Prostate gland (tissue), 2 donors: ENCODE results near the gene LCN1.

ENCODE experiments used
- POLR2A ChIP-seq: fragments of 450-650 bp; IDR thresholded peaks from one replicate; pipeline ENCODE4 v1.6.1; 2016; ENCODE audit warnings: antibody characterized with exemption, mild to moderate bottlenecking
- TF ChIP-seq, protein P1 (sequence below), 4 experiments: fragments of 200-600 bp in 2 of 4; fragments of 450-650 bp in 2 of 4; sonication (generic) in 2 of 4; IDR thresholded peaks; 1 replicate in 3 of 4; 2 replicates in 1 of 4; pipeline ENCODE4 v1.5.1; 2016 to 2019; ENCODE audit warnings: antibody characterized with exemption in 4 of 4, mild to moderate bottlenecking in 2 of 4, moderate library complexity in 2 of 4

DNA sequence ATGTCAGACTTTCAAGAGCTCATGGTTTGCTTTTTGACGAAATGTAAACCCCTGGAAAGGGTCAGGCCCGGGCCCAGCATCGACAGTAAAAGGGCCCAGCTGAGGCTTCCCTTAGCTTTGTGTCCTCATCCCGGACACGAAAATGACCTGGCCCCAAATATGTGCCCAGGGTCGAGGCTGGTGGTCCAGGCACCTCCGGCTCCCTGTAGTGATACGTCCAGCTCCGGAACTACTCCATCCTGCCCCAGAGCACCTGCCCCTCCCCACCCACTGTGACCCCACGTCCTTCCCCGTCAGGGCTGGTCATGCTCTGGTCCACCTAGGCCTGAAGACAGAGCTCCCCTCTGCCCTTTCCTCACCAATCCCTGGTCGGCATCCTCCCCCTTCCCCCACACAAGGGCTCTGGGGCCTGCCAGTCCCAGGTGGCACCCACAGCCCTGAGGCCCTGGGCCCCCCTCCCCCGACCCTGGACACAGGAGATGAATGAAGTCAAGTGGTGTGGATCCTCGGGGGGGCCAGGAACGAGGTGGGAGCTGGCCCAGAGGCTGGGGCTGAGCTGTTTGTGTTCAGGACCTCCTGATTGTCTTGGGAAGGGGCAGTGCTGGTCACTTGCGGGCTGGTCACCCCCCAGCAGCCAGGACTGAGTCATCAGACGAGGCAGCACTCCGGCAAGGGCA, 30.9 kb downstream of the LCN1 start:
- TF ChIP-seq, protein P1, sequence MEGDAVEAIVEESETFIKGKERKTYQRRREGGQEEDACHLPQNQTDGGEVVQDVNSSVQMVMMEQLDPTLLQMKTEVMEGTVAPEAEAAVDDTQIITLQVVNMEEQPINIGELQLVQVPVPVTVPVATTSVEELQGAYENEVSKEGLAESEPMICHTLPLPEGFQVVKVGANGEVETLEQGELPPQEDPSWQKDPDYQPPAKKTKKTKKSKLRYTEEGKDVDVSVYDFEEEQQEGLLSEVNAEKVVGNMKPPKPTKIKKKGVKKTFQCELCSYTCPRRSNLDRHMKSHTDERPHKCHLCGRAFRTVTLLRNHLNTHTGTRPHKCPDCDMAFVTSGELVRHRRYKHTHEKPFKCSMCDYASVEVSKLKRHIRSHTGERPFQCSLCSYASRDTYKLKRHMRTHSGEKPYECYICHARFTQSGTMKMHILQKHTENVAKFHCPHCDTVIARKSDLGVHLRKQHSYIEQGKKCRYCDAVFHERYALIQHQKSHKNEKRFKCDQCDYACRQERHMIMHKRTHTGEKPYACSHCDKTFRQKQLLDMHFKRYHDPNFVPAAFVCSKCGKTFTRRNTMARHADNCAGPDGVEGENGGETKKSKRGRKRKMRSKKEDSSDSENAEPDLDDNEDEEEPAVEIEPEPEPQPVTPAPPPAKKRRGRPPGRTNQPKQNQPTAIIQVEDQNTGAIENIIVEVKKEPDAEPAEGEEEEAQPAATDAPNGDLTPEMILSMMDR (IDR thresholded peaks at IDR 0.05): no peak
- no peak for TF ChIP-seq POLR2A
